IMR-90 (cell line): Measurements from ENCODE around the gene HERC3. TPM values are rescaled to one million over a fixed set of nuclear protein-coding genes. Genes with fewer than 3 reads are reported as not detected.

Source experiments
- ATAC-seq: fragments of 200-7000 bp; cut with Tn5 transposase; 2 replicates; pipeline ENCODE4 v1.9.1; 2020; ENCODE audit warnings: low read depth, mild to moderate bottlenecking, moderate library complexity
- BruUV-seq: library from RNA; stranded (reverse); fragments of 400-500 nt; replicated peaks from 2 replicates; lab custom pipeline; 2021; lab: Mats Ljungman, UMichigan
- CTCF ChIA-PET: fragments of 300-600 bp; formaldehyde crosslinking; extraction: SDS; loops from one replicate; lab custom pipeline; 2021; ENCODE audit warnings: antibody characterized with exemption; lab: Yijun Ruan, JAX
- POLR2A ChIA-PET: fragments of 300-600 bp; sonication (Branson Sonifier 250); formaldehyde crosslinking; loops from one replicate; lab custom pipeline; 2022; ENCODE audit warnings: antibody characterized with exemption; ENCODE audit not compliant: unreplicated experiment; lab: Charles Lee
- DNase-seq: peaks from one replicate; pipeline ENCODE4 v3.0.0; 2013
- H2AFZ ChIP-seq: replicated peaks from 2 replicates; pipeline ENCODE3; 2013; ENCODE audit warnings: low read length, mild to moderate bottlenecking; ENCODE audit not compliant: poor library complexity
- H2AK5ac ChIP-seq: 2 replicates; pipeline ENCODE4 v1.6.1; 2013; ENCODE audit warnings: low read depth, low read length, inconsistent platforms
- H2AK9ac ChIP-seq: replicated peaks from 2 replicates; pipeline ENCODE3; 2013; ENCODE audit warnings: mild to moderate bottlenecking, low read depth, low read length, moderate library complexity; ENCODE audit not compliant: poor library complexity
- H2BK120ac ChIP-seq: 2 replicates; pipeline ENCODE4 v1.6.1; 2013; ENCODE audit warnings: low read depth, low read length, inconsistent platforms
- H2BK15ac ChIP-seq: 3 replicates; pipeline ENCODE4 v1.6.1; 2013; ENCODE audit warnings: low read depth, low read length, inconsistent platforms
- H2BK20ac ChIP-seq: 2 replicates; pipeline ENCODE4 v1.6.1; 2013; ENCODE audit warnings: low read depth, mild to moderate bottlenecking, inconsistent platforms, low read length, moderate library complexity
- H2BK5ac ChIP-seq: 2 replicates; pipeline ENCODE4 v1.6.1; 2013; ENCODE audit warnings: mild to moderate bottlenecking, low read depth, low read length, inconsistent platforms; ENCODE audit not compliant: poor library complexity, severe bottlenecking
- H3K14ac ChIP-seq: replicated peaks from 2 replicates; pipeline ENCODE4 v1.6.1; 2013; ENCODE audit warnings: low read depth, low read length, inconsistent platforms
- H3K18ac ChIP-seq: 2 replicates; pipeline ENCODE4 v1.6.1; 2013; ENCODE audit warnings: low read depth, low read length, control low read depth
- H3K23ac ChIP-seq: 2 replicates; pipeline ENCODE4 v1.6.1; 2013; ENCODE audit warnings: low read depth, low read length, inconsistent platforms
- H3K27ac ChIP-seq: 2 replicates; pipeline ENCODE4 v1.5.1; 2013; ENCODE audit warnings: mild to moderate bottlenecking, control low read depth, low read length; ENCODE audit not compliant: insufficient read depth
- H3K27me3 ChIP-seq: 2 replicates; pipeline ENCODE4 v1.6.1; 2013; ENCODE audit warnings: low read length; ENCODE audit not compliant: control insufficient read depth, insufficient read depth
- H3K36me3 ChIP-seq: 2 replicates; pipeline ENCODE4 v1.6.1; 2013; ENCODE audit warnings: low read length, mixed read lengths; ENCODE audit not compliant: control insufficient read depth, insufficient read depth
- H3K4ac ChIP-seq: 2 replicates; pipeline ENCODE4 v1.6.1; 2013; ENCODE audit warnings: low read depth, low read length, inconsistent platforms
- H3K4me1 ChIP-seq: 2 replicates; pipeline ENCODE4 v1.6.1; 2013; ENCODE audit warnings: low read length, mixed read lengths; ENCODE audit not compliant: control insufficient read depth, insufficient read depth
- H3K4me2 ChIP-seq: 2 replicates; pipeline ENCODE4 v1.6.1; 2013; ENCODE audit warnings: low read depth, mild to moderate bottlenecking, control low read depth, low read length, moderate library complexity
- H3K4me3 ChIP-seq: 2 replicates; pipeline ENCODE4 v1.5.1; 2013; ENCODE audit warnings: low read depth, mild to moderate bottlenecking, control low read depth, low read length, moderate library complexity; ENCODE audit not compliant: insufficient read depth
- H3K56ac ChIP-seq: 2 replicates; pipeline ENCODE4 v1.6.1; 2013; ENCODE audit warnings: low read length, inconsistent platforms; ENCODE audit not compliant: insufficient read depth; ENCODE audit errors: extremely low read depth
- H3K79me1 ChIP-seq, 2 experiments: 2 replicates each; pipeline ENCODE4 v1.6.1; 2013; ENCODE audit warnings: low read length in 2 of 2, inconsistent platforms in 1 of 2, low read depth in 1 of 2
- H3K9ac ChIP-seq: 2 replicates; pipeline ENCODE4 v1.6.1; 2013; ENCODE audit warnings: low read depth, low read length, control low read depth
- H3K9me1 ChIP-seq: 2 replicates; pipeline ENCODE4 v1.6.1; 2013; ENCODE audit warnings: low read length, inconsistent platforms; ENCODE audit not compliant: insufficient read depth
- H3K9me3 ChIP-seq: 2 replicates; pipeline ENCODE4 v1.6.1; 2013; ENCODE audit warnings: low read length; ENCODE audit not compliant: control insufficient read depth, insufficient read depth
- H4K20me1 ChIP-seq: 2 replicates; pipeline ENCODE4 v1.6.1; 2013; ENCODE audit warnings: low read length, inconsistent platforms; ENCODE audit not compliant: insufficient read depth
- H4K5ac ChIP-seq: 2 replicates; pipeline ENCODE4 v1.6.1; 2013; ENCODE audit warnings: mild to moderate bottlenecking, low read depth, low read length, control low read depth
- H4K8ac ChIP-seq, 2 experiments: 2 replicates each; pipeline ENCODE4 v1.6.1; 2013; ENCODE audit warnings: low read depth in 2 of 2, low read length in 2 of 2, control low read depth in 1 of 2, inconsistent platforms in 1 of 2
- H4K91ac ChIP-seq: 2 replicates; pipeline ENCODE4 v1.6.1; 2013; ENCODE audit warnings: low read depth, low read length, inconsistent platforms; ENCODE audit not compliant: insufficient read depth
- BHLHE40 ChIP-seq: fragments of 150-350 bp; IDR thresholded peaks from 2 replicates; pipeline ENCODE4 v1.6.1; 2016; ENCODE audit warnings: mild to moderate bottlenecking, low read depth, low read length
- CEBPB ChIP-seq: IDR thresholded peaks from 2 replicates; pipeline ENCODE4 v1.6.1; 2012; ENCODE audit warnings: low read depth, low read length, improper control_type of control experiment
- CHD1 ChIP-seq: IDR thresholded peaks from 2 replicates; pipeline ENCODE4 v1.6.1; 2012; ENCODE audit warnings: low read depth, low read length, improper control_type of control experiment
- CTCF ChIP-seq: conservative IDR thresholded peaks from 2 replicates; pipeline ENCODE4 v1.5.1; 2012; ENCODE audit warnings: mild to moderate bottlenecking, low read depth, low read length, improper control_type of control experiment
- ELK1 ChIP-seq: fragments of 150-350 bp; IDR thresholded peaks from 2 replicates; pipeline ENCODE4 v1.6.1; 2016; ENCODE audit warnings: low read depth, mild to moderate bottlenecking, low read length, moderate library complexity, borderline replicate concordance
- MAZ ChIP-seq: IDR thresholded peaks from 2 replicates; pipeline ENCODE4 v1.6.1; 2012; ENCODE audit warnings: low read depth, mild to moderate bottlenecking, low read length, improper control_type of control experiment, moderate library complexity, borderline replicate concordance
- MXI1 ChIP-seq: IDR thresholded peaks from 2 replicates; pipeline ENCODE4 v1.6.1; 2012; ENCODE audit warnings: low read depth, mild to moderate bottlenecking, low read length, moderate library complexity, borderline replicate concordance
- NFE2L2 ChIP-seq: fragments of 150-350 bp; IDR thresholded peaks from 2 replicates; pipeline ENCODE4 v1.6.1; 2016; ENCODE audit warnings: low read depth, mild to moderate bottlenecking, low read length
- POLR2A ChIP-seq: IDR thresholded peaks from 2 replicates; pipeline ENCODE4 v1.6.1; 2012; ENCODE audit warnings: mild to moderate bottlenecking, low read depth, low read length
- RFX5 ChIP-seq: IDR thresholded peaks from 2 replicates; pipeline ENCODE4 v1.8.0; 2012; ENCODE audit warnings: low read depth, mild to moderate bottlenecking, low read length, moderate library complexity
- SMC3 ChIP-seq: fragments of 150-350 bp; IDR thresholded peaks from 2 replicates; pipeline ENCODE4 v1.6.1; 2016; ENCODE audit warnings: low read depth, mild to moderate bottlenecking, antibody characterized with exemption, low read length, moderate library complexity
- WGBS, 2 experiments: methylation state at CpG; one replicate each; pipeline versions ENCODE4 v1.1.5 to v1.1.7; 2013; ENCODE audit warnings: missing lambda C conversion rate in 2 of 2; ENCODE audit not compliant: insufficient read length in 1 of 2; ENCODE audit errors: extremely low coverage in 2 of 2; 5-methylcytosine and 5-hydroxymethylcytosine counted together
- dilution Hi-C: fragments of 300-500 bp; cut with HindIII; formaldehyde crosslinking; loops from one replicate; pipeline ENCODE4 v1.14.3; 2018; ENCODE audit warnings: low sequenced_read_pairs; ENCODE audit not compliant: unreplicated experiment
- in situ Hi-C: fragments of 300-500 bp; cut with MboI; formaldehyde crosslinking; loops from 3 replicates; pipeline ENCODE4 v1.14.3; 2019; ENCODE audit warnings: low sequenced_read_pairs, inconsistent platforms, mixed read lengths
- intact Hi-C: fragments of 100-400 bp; cut with micrococcal nuclease; formaldehyde crosslinking; loops from 2 replicates; pipeline ENCODE4 v1.10.0; 2022
- polyA plus RNA-seq, 3 experiments: library from polyadenylated mRNA; depleted of rRNA; stranded (reverse); fragments of >200 nt; gene quantifications; 2 replicates each; pipeline ENCODE4 v1.2.3, GENCODE V29; 2012; ENCODE audit warnings: low replicate concordance in 1 of 3
- total RNA-seq: library from RNA; depleted of rRNA; stranded (reverse); fragments of >200 nt; gene quantifications from 2 replicates; pipeline ENCODE4 v1.2.3, GENCODE V29; 2012
- TF ChIP-seq, protein P1 (sequence below): fragments of 150-350 bp; IDR thresholded peaks from 2 replicates; pipeline ENCODE4 v1.6.1; 2017; ENCODE audit warnings: mild to moderate bottlenecking, antibody characterized with exemption, low read length, low read depth

The HERC3 gene
- total and polyA plus RNA-seq, 2 of the 4 experiments (the other 2 are of a cell fraction), result 8.9 to 9.5 TPM

- in situ Hi-C loops (loop anchor here (5.0 kb wide), 1 partner anchor 316 kb away; no protein-coding TSS in a partner anchor), intact Hi-C loops (loop anchor here (1.0 to 5.0 kb wide), 3 partner anchors 86 to 318 kb away; no protein-coding TSS in a partner anchor), dilution Hi-C loops (no loop called here)
- POLR2A ChIA-PET, result no interaction called here
- H2BK15ac ChIP-seq, result no peak overlapping the region
- 0 out of 2 replicates have a peak overlapping the region, but pooled peaks have one; percentile 22 for H3K27ac ChIP-seq
- H3K79me1 ChIP-seq, result no peaks in the 10 kb centered on the region
- no peaks in the 10 kb centered on the region for H3K9me1 ChIP-seq
- no peaks in the 10 kb centered on the region for H3K27me3 ChIP-seq
- H3K9me3 ChIP-seq, result no peaks in the 10 kb centered on the region
- H3K23ac ChIP-seq, result 0 out of 2 replicates have a peak overlapping the region, but pooled peaks have one; percentile 6
- peak; percentile 62 for ATAC-seq
- H2BK120ac ChIP-seq, result no peak overlapping the region; the same call in 1 of the 2 replicates
- peak overlapping the region; percentile 40 for H2BK5ac ChIP-seq
- 37% methylated on average over 2 of the region's 3 CpGs; no CpG with 5 or more reads in 1 of the 2 experiments for WGBS, 2 experiments
- no peak overlapping the region for H4K91ac ChIP-seq
- BruUV-seq, result no TSS peak
- H3K18ac ChIP-seq, result no peak overlapping the region
- CTCF ChIA-PET, result interaction anchor here (0.6 to 2.6 kb wide), 24 partner anchors 10 to 657 kb away, joined by 3 to 16 read pairs (median 3); no protein-coding TSS in a partner anchor
- no peak overlapping the region for H2AFZ ChIP-seq
- peak; percentile 57 for DNase-seq
- H2AK5ac ChIP-seq, result no peak overlapping the region
- H2BK20ac ChIP-seq, result peak overlapping the region; percentile 18
- no peak overlapping the region for H3K4me3 ChIP-seq
- TF ChIP-seq SMC3 (no peak), MXI1 (no peak), ELK1 (no peak), CTCF (no peak), POLR2A (no peak), BHLHE40 (no peak), RFX5 (no peak), CEBPB (no peak), MAZ (no peak), CHD1 (no peak), NFE2L2 (no peak)
- TF ChIP-seq, protein P1, sequence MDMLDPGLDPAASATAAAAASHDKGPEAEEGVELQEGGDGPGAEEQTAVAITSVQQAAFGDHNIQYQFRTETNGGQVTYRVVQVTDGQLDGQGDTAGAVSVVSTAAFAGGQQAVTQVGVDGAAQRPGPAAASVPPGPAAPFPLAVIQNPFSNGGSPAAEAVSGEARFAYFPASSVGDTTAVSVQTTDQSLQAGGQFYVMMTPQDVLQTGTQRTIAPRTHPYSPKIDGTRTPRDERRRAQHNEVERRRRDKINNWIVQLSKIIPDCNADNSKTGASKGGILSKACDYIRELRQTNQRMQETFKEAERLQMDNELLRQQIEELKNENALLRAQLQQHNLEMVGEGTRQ, result no peak
- peak overlapping the region; percentile 26; the same call in 1 of the 2 replicates for H3K4me2 ChIP-seq
- H3K4me1 ChIP-seq, result peaks cover 10% of the 10 kb centered on the region
- H4K5ac ChIP-seq, result peak overlapping the region; percentile 5; the same call in 1 of the 2 replicates
- H3K4ac ChIP-seq, result peak overlapping the region; percentile 19
- no peak overlapping the region for H3K56ac ChIP-seq
- H4K8ac ChIP-seq, result peak overlapping the region in 1 of 2 experiments; percentile 4; a peak in 1 of 4 replicates
- peak overlapping the region; percentile 16; the same call in 1 of the 2 replicates for H3K14ac ChIP-seq
- H4K20me1 ChIP-seq, result no peaks in the 10 kb centered on the region
- H2AK9ac ChIP-seq, result no peak overlapping the region
- peak overlapping the region; percentile 21; the same call in 1 of the 2 replicates for H3K9ac ChIP-seq
- peaks cover 2% of the 10 kb centered on the region; the same call in 1 of the 2 replicates for H3K36me3 ChIP-seq
Observed at GRCh38 chr4:88705805-88706492, 113.7 kb downstream of the HERC3 start.
